Inferior parietal cortex (tissue), 1 donor: Measurements from ENCODE around the gene ERI3.

ENCODE experiments used
- DNase-seq: peaks from one replicate; pipeline ENCODE4 v3.0.0-alpha.2; 2016; ENCODE audit errors: extremely low spot score

ERI3 gene

GRCh38 chr1:44283524-44284173 lies 71.4 kb downstream of the ERI3 start:
- no peak for DNase-seq

- DNase-seq = no peak
Measured at GRCh38 chr1:44282704-44283426, 72.2 kb downstream of the ERI3 start.

GRCh38 chr1:44281962-44282703 lies 72.9 kb downstream of the ERI3 start:
- no peak for DNase-seq

GRCh38 chr1:44276901-44277300 lies 78.2 kb downstream of the ERI3 start:
- no peak for DNase-seq

- no peak for DNase-seq
Measured at GRCh38 chr1:44275991-44276405, 79.1 kb downstream of the ERI3 start.

- no peak for DNase-seq
Measured at GRCh38 chr1:44275296-44275962, 79.6 kb downstream of the ERI3 start.

GRCh38 chr1:44273560-44274350 lies 81.3 kb downstream of the ERI3 start:
- no peak for DNase-seq

- DNase-seq = no peak
Measured at GRCh38 chr1:44272992-44273391, 82.1 kb downstream of the ERI3 start.

GRCh38 chr1:44271646-44272045 lies 83.4 kb downstream of the ERI3 start:
- no peak for DNase-seq

GRCh38 chr1:44270686-44271628 lies 84.1 kb downstream of the ERI3 start:
- peak; percentile 63 for DNase-seq

- DNase-seq = no peak
Measured at GRCh38 chr1:44268054-44268453, 87.0 kb downstream of the ERI3 start.

- no peak for DNase-seq
Measured at GRCh38 chr1:44267438-44267837, 87.6 kb downstream of the ERI3 start.

GRCh38 chr1:44266400-44267344 lies 88.4 kb downstream of the ERI3 start:
- DNase-seq = no peak

GRCh38 chr1:44265656-44266358 lies 89.2 kb downstream of the ERI3 start:
- DNase-seq = no peak

- DNase-seq = no peak
Measured at GRCh38 chr1:44264451-44264771, 90.6 kb downstream of the ERI3 start.

- DNase-seq = no peak
Measured at GRCh38 chr1:44263568-44264450, 91.2 kb downstream of the ERI3 start.

- no peak for DNase-seq
Measured at GRCh38 chr1:44262816-44263567, 92.1 kb downstream of the ERI3 start.
